Measurements from ENCODE around the gene MAPK8IP1. TPM values are rescaled to one million over a fixed set of nuclear protein-coding genes. Genes with fewer than 3 reads are reported as not detected.

The MAPK8IP1 gene
- total RNA-seq, 1 experiment from 2014 or later = 14.3 TPM

DNA sequence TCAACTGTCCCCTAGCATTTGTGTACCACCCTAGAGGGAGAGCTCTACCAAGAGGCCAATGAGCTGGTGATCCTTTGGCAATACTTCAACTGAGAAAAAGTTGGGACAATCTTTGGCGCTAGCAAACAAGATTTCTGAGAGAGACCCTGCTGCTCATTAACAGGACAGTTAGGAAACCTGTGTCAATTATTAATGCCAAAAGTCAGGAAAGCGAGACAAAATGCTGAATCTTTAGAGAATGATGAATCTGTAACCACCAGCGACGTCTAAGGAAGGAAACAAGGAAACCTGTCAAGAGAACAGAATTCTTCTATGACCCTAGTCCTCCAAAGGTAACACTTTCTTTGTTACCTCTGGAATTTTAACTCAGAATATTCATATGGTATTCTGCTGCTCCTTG is 56.9 kb downstream of the MAPK8IP1 start:
- DNase-seq (ENCODE audit: low read depth, low spot score) = no peak
- in situ Hi-C loops (cut with HindIII; ENCODE audit: low pct_unique_long_range_greater_than_20kb, low sequenced_read_pairs) = no loop called here

DNA sequence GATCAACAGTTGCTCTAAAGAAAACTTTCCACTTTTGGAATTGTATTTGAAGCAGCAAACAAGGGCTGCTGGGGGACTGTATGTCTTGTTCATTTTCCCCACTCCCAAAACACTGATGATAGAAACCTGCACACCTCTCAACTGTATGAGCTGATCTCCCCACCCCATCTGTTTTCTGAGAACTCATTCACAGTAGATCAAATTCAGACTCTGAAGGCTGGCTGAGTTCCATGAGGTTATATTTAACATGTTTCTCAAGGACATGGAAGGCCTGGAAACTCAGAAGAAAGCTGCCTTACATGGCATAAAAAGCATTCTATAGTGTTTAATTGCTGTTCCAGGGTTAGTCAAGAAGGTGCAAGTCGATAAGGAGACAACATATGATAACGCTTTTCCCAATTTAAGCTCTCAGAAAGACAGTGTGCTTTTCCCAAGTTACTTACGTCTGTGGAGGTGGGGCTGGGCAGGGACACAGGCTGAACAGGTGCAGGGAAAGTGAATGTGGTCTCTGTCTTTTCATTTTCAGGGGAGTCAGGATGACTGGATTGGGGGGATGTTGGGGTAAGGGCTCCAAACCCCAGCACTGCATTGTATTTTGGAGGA is 60.0 kb downstream of the MAPK8IP1 start:
- DNase-seq (ENCODE audit: low read depth, low spot score) = no peak
- in situ Hi-C loops (cut with HindIII; ENCODE audit: low pct_unique_long_range_greater_than_20kb, low sequenced_read_pairs) = no loop called here

DNA sequence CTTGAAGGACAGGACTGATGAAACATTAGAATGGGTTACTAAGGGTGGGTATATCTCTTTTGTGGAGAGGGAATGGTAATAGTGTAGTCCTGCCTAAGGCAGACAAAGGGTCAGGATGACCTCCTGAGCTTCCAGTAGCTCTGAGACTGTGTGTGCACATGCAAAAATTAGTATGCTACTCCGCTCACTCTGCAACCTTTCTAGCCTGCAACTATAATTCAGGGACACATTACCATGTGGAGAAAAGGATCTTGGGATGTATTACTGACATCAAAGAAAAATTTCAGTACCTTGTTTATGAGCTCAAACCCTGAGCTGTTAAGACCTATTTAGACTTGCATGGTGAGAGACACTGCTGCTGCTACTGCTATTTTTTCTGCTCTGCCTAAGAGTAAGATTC is 62.4 kb downstream of the MAPK8IP1 start:
- no peak for DNase-seq (ENCODE audit: low read depth, low spot score)
- in situ Hi-C loops (cut with HindIII; ENCODE audit: low pct_unique_long_range_greater_than_20kb, low sequenced_read_pairs) = no loop called here

DNA sequence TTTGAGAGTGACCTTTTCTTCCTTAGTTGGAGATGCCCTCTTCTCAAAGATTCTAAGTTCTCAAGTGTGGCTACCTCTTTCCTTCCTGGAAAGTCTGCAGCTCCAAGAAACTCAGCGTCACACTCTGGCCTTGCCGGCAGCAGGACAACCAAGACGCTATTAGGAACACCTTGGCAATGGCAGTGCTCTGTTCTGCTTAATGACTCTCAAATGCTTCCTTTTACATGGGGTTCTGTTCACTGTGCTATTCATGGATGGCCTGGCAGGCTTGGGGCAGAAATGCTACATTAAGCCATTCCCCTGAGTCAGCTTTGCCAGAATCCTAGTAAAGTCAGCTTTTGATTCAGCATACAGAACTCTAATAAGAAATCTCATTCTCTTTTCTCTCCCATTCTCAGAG is 62.9 kb downstream of the MAPK8IP1 start:
- no peak for DNase-seq (ENCODE audit: low read depth, low spot score)
- in situ Hi-C loops (cut with HindIII; ENCODE audit: low pct_unique_long_range_greater_than_20kb, low sequenced_read_pairs) = no loop called here

DNA sequence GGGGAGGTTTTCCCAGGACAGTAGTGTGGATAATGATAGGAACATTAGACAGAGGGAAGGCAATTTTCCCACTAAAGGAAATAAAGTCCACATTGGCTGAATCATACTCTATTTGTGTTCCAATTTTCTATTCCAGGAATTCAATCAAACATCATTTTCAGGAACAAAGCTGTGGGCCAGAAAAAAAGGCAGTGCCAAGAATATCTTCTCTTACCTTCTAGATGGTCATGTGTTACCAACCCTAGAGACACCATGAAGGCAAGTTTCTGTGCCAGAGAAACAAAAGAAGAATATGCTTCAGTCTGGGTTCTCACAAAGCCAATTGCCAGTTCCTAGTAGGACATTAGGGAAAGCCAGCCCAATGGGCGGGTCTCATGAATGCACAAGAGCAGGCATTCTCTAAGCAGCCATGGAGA is 64.5 kb downstream of the MAPK8IP1 start:
- in situ Hi-C loops (cut with HindIII; ENCODE audit: low pct_unique_long_range_greater_than_20kb, low sequenced_read_pairs) = no loop called here
- peak; percentile 22 for DNase-seq (ENCODE audit: low read depth, low spot score)

Other genes starting within 250 kb of the MAPK8IP1 start
- not detected in 2 replicates for gene CHST1, start 220.0 kb upstream of the MAPK8IP1 start, total RNA-seq (2014; rRNA removed; shearing (Covaris generic))
- gene SLC35C1, start 80.5 kb upstream of the MAPK8IP1 start, total RNA-seq (2014; rRNA removed; shearing (Covaris generic)) = 2.2 and 2.5 TPM in 2 replicates
- gene CRY2, start 38.2 kb upstream of the MAPK8IP1 start, total RNA-seq (2014; rRNA removed; shearing (Covaris generic)) = 5.1 and 5.4 TPM in 2 replicates
- gene FREY1, start 21.6 kb downstream of the MAPK8IP1 start, total RNA-seq (2014; rRNA removed; shearing (Covaris generic)) = 0.37 and 1.2 TPM in 2 replicates
- gene PEX16, start 32.2 kb downstream of the MAPK8IP1 start, total RNA-seq (2014; rRNA removed; shearing (Covaris generic)) = 25.8 and 26.0 TPM in 2 replicates
- 0.16 and 0.37 TPM in 2 replicates for gene LARGE2, start 37.0 kb downstream of the MAPK8IP1 start, total RNA-seq (2014; rRNA removed; shearing (Covaris generic))
- 15.2 and 15.3 TPM in 2 replicates for gene PHF21A, start 235.8 kb downstream of the MAPK8IP1 start, total RNA-seq (2014; rRNA removed; shearing (Covaris generic))

All from SK-MEL-5 (cell line).